GM20000 (cell line): Measurements from ENCODE around the gene CHST3.

Experiments
- DNase-seq: peaks from one replicate; pipeline ENCODE4 v3.0.0; 2012; ENCODE audit warnings: low spot score
- TF ChIP-seq, protein P1 (sequence below): IDR thresholded peaks from 2 replicates; pipeline ENCODE4 v1.5.1; 2012; ENCODE audit warnings: mild to moderate bottlenecking, control low read depth; ENCODE audit errors: extremely low read depth, missing control alignments

Gene CHST3

DNA sequence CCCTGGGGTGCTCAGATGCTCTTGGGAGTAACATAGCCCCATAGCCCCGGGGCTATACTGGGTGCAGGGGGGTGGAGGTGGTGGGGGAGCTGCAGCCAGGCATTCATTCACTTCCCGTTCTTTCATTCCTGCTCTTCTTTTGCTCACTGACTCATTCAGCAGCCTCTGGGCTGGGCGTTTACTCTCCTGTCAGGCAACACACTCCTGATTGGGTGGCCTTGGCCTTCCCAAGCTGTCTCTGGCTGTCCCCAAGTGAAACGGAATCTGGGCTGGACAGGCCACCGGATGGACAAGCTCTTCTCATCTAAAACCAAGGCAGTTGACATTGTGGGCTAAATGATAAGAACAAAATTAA, 34.6 kb downstream of the CHST3 start:
- TF ChIP-seq, protein P1, sequence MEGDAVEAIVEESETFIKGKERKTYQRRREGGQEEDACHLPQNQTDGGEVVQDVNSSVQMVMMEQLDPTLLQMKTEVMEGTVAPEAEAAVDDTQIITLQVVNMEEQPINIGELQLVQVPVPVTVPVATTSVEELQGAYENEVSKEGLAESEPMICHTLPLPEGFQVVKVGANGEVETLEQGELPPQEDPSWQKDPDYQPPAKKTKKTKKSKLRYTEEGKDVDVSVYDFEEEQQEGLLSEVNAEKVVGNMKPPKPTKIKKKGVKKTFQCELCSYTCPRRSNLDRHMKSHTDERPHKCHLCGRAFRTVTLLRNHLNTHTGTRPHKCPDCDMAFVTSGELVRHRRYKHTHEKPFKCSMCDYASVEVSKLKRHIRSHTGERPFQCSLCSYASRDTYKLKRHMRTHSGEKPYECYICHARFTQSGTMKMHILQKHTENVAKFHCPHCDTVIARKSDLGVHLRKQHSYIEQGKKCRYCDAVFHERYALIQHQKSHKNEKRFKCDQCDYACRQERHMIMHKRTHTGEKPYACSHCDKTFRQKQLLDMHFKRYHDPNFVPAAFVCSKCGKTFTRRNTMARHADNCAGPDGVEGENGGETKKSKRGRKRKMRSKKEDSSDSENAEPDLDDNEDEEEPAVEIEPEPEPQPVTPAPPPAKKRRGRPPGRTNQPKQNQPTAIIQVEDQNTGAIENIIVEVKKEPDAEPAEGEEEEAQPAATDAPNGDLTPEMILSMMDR, result no peak
- no peak for DNase-seq

DNA sequence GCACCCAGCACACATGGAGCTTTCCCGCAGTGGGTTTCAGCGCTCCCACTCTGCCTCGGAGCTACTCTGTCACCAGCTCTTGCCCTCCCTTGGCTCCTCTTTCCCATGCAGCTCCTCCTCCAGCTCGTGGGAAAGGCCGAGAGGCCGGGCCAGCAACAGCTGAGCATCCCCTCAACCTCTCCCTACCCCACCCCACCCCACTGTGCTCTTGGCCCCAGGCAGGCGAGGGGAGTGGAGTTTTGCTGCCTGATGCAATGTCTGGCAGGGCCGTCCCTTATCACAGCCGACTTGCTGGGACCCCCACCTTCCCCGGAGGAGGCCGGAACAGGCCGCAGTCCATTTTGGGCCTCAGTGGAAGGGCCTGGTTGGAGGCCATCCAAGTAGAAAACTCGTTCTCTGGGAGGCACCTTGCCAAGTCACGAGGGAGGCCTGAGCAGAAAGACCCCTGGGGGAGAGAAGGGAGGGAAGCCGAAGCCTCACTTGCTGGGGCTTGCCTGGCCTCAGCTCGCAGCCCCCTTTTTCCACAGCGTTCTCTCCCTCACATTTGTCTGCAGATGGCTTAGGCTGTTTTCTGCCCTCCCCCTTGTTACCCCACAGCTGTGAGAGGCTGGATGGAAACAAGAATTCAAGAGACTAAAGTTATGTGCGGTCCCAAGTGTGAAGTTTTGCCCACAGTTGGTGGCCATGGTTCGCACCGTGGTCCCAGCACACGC, 35.3 kb downstream of the CHST3 start:
- no peak for DNase-seq
- TF ChIP-seq, protein P1, result no peak

DNA sequence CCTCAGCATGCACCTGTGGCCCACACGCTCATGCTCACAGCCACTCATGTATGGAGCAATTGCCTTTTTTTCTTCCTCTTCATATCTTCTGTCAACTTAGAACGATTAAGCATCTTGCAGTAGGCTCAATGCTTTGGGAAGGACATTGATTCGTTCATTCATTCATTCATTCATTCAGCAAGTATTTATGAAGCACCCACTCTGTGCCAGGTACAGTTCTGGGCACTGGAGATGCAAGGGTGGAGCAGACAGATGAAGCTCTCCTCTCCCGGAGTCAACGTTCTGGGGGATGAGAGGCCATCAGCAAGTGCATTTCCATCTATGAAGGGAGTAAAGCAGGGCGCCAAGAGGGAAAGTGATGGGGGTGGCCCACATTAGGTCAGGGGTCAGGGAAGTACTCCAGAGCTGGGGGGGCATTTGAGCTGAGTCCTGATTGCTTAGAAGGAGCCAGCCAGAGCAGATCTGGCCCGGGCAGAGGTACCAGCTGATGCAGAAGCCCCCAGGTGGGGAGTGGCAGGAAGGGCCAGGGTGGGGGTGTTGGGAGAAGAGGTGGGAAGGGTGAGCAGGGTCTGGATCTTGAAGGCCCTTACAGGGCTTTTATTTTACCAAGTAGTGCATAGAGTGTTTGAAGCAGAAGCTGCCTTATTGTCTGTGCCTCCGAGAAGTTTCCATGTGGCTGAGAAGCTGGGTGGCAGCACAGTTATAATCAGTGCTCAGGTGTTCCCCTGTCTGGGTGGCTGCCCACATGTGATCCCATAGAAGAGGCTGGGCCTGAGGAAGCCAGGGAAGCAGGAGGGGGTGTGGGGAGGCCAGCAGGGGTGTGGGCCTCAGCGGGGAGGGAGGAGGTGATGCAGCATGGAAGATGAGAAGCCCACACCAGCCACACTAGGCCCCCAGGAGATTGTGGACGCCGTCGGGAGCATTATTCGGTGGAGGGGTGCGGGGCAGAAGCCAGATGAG, 36.2 kb downstream of the CHST3 start:
- no peak for DNase-seq
- TF ChIP-seq, protein P1, result no peak

DNA sequence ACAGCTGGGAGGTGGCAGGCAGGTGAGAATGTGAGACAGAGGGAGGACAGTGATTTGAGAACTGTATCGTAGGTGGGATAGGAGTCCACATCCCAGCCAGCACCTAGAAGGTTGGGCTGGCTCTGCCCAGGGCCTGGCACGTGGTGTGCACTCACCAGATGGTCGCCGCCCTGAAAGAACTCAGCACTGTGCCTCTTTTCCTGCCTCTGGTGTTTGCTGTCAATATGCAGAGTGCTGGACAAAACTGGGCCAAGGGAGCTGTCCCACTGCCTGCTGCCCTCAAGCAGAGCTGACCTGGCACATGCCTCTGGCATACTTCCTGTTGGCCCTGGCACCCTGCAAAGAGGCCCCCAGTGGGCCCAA, 36.8 kb downstream of the CHST3 start:
- TF ChIP-seq, protein P1, result no peak
- no peak for DNase-seq

DNA sequence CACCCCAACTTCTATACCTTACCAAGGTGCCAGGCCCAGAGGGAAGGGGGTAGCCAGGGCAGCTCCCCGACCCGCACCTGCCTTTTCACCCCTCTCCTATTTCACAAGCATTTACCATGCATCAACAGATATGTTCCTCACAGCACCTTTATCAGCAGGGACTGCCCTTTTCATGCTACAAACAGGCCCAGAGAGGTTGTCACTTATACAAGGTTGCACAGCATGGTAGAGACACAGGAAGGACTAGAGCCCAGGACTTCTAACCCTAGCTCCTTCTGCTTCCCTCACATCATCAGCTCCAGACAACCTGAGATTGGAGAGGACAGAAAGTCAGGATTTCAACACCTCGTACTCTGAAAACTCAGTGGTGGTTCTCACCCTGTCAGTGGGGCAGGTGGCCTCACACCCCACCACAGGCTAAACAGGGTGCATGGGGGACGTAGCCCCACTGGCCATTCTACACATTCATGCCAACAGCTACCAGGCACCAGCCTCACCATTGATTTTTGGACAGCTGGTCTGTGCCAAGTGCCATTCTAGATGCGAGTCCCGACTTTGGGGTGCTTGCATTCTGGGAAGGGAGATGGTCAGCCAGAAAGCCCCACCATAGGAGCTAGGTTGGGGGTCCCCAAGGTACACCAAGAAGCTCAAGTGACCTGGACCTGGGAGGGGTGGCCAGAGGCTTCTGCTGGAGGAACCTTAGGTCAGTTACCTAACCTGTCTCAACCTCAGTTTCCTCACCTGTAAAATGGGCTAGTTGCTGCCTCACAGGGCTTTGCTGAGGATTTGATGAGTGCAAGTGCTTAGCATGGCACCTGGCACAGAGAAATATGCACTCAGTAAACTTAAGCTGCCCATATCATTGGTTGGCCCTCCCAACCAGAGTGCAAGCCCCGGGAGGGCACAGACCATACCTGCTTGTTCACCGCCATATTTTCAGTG, 38.4 kb downstream of the CHST3 start:
- TF ChIP-seq, protein P1, result no peak
- DNase-seq, result no peak

DNA sequence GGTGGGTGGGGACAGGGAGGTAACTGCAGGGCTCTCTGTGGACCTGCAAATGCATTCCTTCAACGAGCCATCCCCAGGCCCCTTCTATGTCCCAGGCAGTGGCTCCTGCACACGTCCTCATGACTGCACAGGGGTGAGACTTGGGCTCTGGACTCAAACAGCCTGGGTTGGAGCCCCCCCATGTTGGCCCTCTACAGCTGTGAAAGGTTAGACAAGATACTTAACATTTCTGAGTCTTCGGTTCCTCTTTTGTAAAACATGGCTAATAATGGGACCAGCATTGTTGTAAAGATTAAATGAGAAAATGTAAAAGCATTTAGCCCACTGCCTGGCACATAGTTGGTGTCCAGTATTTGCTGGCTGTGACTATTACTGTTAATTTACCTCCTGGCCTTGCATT, 41.8 kb downstream of the CHST3 start:
- no peak for DNase-seq
- TF ChIP-seq, protein P1, result no peak
